Left cardiac atrium (tissue), 4 donors: ENCODE results near the gene IGSF9. TPM values are rescaled to one million over a fixed set of nuclear protein-coding genes. Genes with fewer than 3 reads are reported as not detected.

Experiments used
- ATAC-seq, 2 donors: fragments of 200-7000 bp; cut with Tn5 transposase; one replicate each; pipeline ENCODE4 v1.9.1; 2020; ENCODE audit warnings: mild to moderate bottlenecking in 2 of 2, moderate library complexity in 2 of 2
- DNase-seq: peaks from one replicate; pipeline ENCODE4 v3.0.0-alpha.2; 2020
- intact Hi-C, 2 donors: fragments of 100-400 bp; cut with DNase I; formaldehyde crosslinking; loops; one replicate each; pipeline versions ENCODE4 v1.14.1 to v1.15.1; 2022 to 2023
- total RNA-seq, 2 donors: library from RNA; stranded (reverse); fragmentation: NEBNext Ultra II Directional; extraction: Animal tissue kit (Norgen Biotek cat#: 25700); gene quantifications; one replicate each; pipeline ENCODE4 v1.2.1, GENCODE V29; 2021
- donor health status: DM: no; HTN: yes; CAD: no.
- donor health status: DM: no; HTN: yes; CAD: no; lungs with severe emphysema.
- donor health status: DM: yes; HTN: yes; CAD: no.
- donor health status: Dilated cardiomyopathy.

The IGSF9 gene
- total RNA-seq, 2 donors from 2014 or later = 1.4 to 3.3 TPM

- DNase-seq (peak; percentile 95), ATAC-seq (peak; percentile 77 to 84)
- intact Hi-C loops = no loop called here
Measured at GRCh38 chr1:159924791-159925718, 20.4 kb downstream of the IGSF9 start, which contains the start of gene TAGLN2. TSS of gene TAGLN2 (minus strand) at chr1:159925507. CDS start at chr1:159920509, 4,998 bp downstream.

- intact Hi-C loops = no loop called here
- peak; percentile 71 to 76 for ATAC-seq
- DNase-seq = peak; percentile 95
Measured at GRCh38 chr1:159924025-159924790, 21.2 kb downstream of the IGSF9 start.

DNA sequence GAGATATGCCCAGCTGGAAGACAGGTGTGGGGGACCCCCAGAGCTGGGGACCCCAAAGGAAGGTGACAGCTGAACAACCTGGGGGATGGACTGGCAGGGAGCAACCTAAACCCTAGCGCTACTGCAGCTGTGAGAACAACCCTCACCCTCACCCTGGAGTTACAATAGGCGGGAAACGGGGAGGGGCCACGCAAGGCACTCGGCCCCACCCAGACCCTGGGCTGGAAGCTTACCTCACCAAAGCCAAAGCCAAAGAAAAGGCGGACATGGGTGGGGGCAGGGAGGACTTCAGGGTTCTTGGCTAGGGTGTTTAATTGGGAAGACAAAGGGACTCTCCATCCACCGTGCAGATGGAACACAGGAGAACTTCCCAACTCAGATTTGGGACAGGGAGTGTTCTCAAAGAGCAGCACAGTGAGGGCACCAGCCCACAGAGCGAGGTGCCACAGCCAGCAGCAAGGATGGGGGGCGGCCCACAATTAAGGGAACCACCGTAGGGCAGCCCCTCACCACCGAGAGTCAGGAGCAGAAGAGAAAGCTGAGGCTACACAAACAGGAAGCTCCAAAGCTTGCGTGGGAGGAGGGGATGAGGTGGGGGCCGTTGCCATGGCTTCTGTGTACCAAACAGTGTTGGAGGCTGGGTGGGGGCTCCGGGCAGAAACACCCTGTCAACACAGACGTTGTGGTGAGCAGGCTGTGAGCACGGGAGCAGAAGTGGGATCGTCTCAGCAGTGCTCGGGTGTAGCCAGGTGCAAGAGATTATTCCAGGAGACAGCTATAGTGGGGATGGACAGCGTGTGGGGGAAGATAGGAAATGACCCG lies 22.0 kb downstream of the IGSF9 start:
- intact Hi-C loops = no loop called here
- DNase-seq (peak; percentile 92), ATAC-seq (peak; percentile 35 to 61)

- ATAC-seq (peak; percentile 10 to 12), DNase-seq (peak; percentile 83)
- intact Hi-C loops = no loop called here
Measured at GRCh38 chr1:159922511-159923202, 22.8 kb downstream of the IGSF9 start.

GRCh38 chr1:159921700-159922504 lies 23.5 kb downstream of the IGSF9 start:
- DNase-seq = peak; percentile 58
- no peak for ATAC-seq
- intact Hi-C loops = no loop called here

DNA sequence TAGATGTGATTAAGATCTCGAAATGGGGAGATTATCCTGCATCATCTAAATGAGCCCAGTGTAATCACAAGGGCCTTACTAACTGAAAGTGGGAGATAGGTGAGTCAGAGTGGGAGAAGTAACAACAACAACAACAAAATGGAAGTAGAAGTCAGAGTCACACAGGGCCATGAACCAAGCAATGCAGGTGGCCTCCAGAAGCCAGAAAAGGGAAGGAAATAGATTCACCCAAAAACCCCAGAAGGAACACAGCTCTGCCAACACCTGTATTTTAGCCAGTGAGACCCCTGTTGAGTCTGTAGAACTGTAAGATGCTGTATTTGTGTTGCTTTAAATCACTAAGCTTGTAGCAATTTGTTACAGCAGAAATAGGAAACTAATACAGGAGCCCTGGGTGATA lies 24.2 kb downstream of the IGSF9 start:
- DNase-seq (no peak), ATAC-seq (no peak)
- intact Hi-C loops = no loop called here

DNA sequence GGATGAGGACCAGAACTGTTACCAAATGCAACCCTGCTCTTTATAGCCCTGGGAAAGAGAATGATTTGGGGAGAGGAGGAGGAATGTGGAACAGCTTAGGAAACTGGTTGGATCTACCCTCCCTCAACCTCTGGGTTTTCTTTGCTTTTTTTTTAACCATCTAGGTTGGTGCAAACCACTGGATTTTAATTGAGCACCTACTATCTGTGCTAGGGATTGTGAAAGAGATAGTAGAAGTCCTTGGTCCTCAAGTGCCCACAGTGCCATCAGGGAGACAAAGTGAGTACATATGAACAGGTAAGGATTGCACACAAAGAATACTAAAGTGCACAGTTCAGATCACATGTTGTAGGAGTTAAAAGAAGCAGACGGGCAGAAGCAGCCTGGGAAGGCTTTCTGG lies 24.8 kb downstream of the IGSF9 start:
- intact Hi-C loops = no loop called here
- ATAC-seq = no peak
- no peak for DNase-seq

DNA sequence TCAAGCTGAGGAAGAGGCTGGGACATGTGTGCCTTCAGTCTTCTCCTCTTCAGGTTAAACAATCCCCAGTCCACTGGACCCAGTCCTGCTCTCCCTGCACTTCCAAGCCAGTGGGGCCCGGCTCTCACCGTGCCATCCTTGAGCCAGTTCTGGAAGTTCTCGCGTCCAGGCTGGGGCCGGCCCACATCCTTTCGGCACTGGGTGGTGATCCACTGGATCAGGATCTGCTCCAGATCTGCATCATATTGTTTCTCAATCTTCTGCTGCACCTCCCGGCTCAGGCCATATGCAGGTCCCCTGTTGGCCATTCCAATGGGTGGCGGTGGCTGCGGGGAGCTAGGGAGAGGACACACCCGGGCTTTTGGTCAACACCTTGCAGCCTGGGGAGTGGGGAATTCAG lies 25.2 kb downstream of the IGSF9 start:
- intact Hi-C loops = no loop called here

GRCh38 chr1:159919236-159919865 lies 26.1 kb downstream of the IGSF9 start:
- DNase-seq = peak; percentile 3
- intact Hi-C loops = no loop called here
- ATAC-seq = no peak

More for the DNA sequence above, 25.2 kb downstream of the IGSF9 start:
- ATAC-seq = no peak
- DNase-seq = no peak

- intact Hi-C loops = no loop called here
- DNase-seq (peak; percentile 15), ATAC-seq (no peak)
Measured at GRCh38 chr1:159918352-159919200, 26.8 kb downstream of the IGSF9 start.

GRCh38 chr1:159917533-159918351 lies 27.7 kb downstream of the IGSF9 start:
- intact Hi-C loops = no loop called here
- DNase-seq (peak; percentile 33), ATAC-seq (no peak)

- intact Hi-C loops = no loop called here
- peak; percentile 54 to 60 for ATAC-seq
- peak; percentile 43 for DNase-seq
Measured at GRCh38 chr1:159916242-159917051, 29.0 kb downstream of the IGSF9 start.

GRCh38 chr1:159915571-159916241 lies 29.7 kb downstream of the IGSF9 start:
- intact Hi-C loops = no loop called here
- DNase-seq (peak; percentile 17), ATAC-seq (peak; percentile 1 to 32)
